Astrocyte of the cerebellum (primary cell): ENCODE measurements around the gene RRP1.

Experiments used
- DNase-seq: peaks from one replicate; pipeline ENCODE4 v3.0.0-alpha.2; 2011; ENCODE audit warnings: low read depth
- H3K4me3 ChIP-seq: 2 replicates; pipeline ENCODE4 v1.5.1; 2011; ENCODE audit warnings: mild to moderate bottlenecking, low read depth, low read length, moderate library complexity
- CTCF ChIP-seq: IDR thresholded peaks from 2 replicates; pipeline ENCODE4 v1.5.1; 2012; ENCODE audit warnings: low read length, low read depth, moderate library complexity, mild to moderate bottlenecking; ENCODE audit errors: missing control alignments
- in situ Hi-C: cut with HindIII; loops from 2 replicates; pipeline ENCODE4 v1.10.0; 2017; ENCODE audit warnings: low sequenced_read_pairs

The RRP1 gene

GRCh38 chr21:43805275-43805800 is 16.0 kb downstream of the RRP1 start:
- H3K4me3 ChIP-seq, result no peak overlapping the region
- in situ Hi-C loops, result no loop called here
- no peak for TF ChIP-seq CTCF
- no peak for DNase-seq

GRCh38 chr21:43806017-43806710 is 16.8 kb downstream of the RRP1 start:
- in situ Hi-C loops, result no loop called here
- no peak overlapping the region for H3K4me3 ChIP-seq
- no peak for DNase-seq
- no peak for TF ChIP-seq CTCF

- no peak for DNase-seq
- H3K4me3 ChIP-seq, result no peak overlapping the region
- TF ChIP-seq CTCF, result no peak
- in situ Hi-C loops, result no loop called here
Observed at GRCh38 chr21:43808367-43808766, 19.0 kb downstream of the RRP1 start.

- in situ Hi-C loops, result no loop called here
- H3K4me3 ChIP-seq, result no peak overlapping the region
- no peak for DNase-seq
- TF ChIP-seq CTCF, result no peak
Observed at GRCh38 chr21:43808832-43809251, 19.5 kb downstream of the RRP1 start.

GRCh38 chr21:43809346-43809799 is 20.0 kb downstream of the RRP1 start:
- H3K4me3 ChIP-seq, result no peak overlapping the region
- no peak for DNase-seq
- TF ChIP-seq CTCF, result no peak
- in situ Hi-C loops, result no loop called here

GRCh38 chr21:43809853-43810504 is 20.6 kb downstream of the RRP1 start:
- in situ Hi-C loops, result no loop called here
- TF ChIP-seq CTCF, result no peak
- no peak overlapping the region for H3K4me3 ChIP-seq
- DNase-seq, result no peak
